Stomach (tissue), 19 donors: Measurements from ENCODE around the gene MBD3L5. TPM values are rescaled to one million over a fixed set of nuclear protein-coding genes. Genes with fewer than 3 reads are reported as not detected.
"Not testable (repeated sequence)": the region's sequence is repeated elsewhere in the genome, so short reads cannot be mapped to it uniquely, and the experiment has no call there.

Experiments used
- DNase-seq, 2 donors: peaks; one replicate each; pipeline versions ENCODE4 v3.0.0 to v3.0.0-alpha.2; 2013 to 2019
- H3K27ac ChIP-seq, 5 donors: fragments of 200-600 bp in 4 of 5; sonication (generic) in 4 of 5; one replicate each; pipeline ENCODE4 v1.5.1; 2013 to 2019; ENCODE audit warnings: mild to moderate bottlenecking in 1 of 5, moderate library complexity in 1 of 5
- H3K27me3 ChIP-seq, 3 donors: fragments of 200-600 bp; sonication (generic); one replicate each; pipeline ENCODE4 v1.5.1; 2017 to 2019; ENCODE audit warnings: mixed run types in 1 of 3
- H3K36me3 ChIP-seq, 4 donors: fragments of 200-600 bp; sonication (generic); 1 replicate in 3 of 4; 2 replicates in 1 of 4; pipeline ENCODE4 v1.5.1; 2016 to 2019
- H3K4me1 ChIP-seq, 4 donors: fragments of 200-600 bp; sonication (generic); one replicate each; pipeline ENCODE4 v1.5.1; 2016 to 2019
- H3K4me3 ChIP-seq, 4 donors: fragments of 200-600 bp; sonication (generic) in 3 of 4; one replicate each; pipeline ENCODE4 v1.5.1; 2016 to 2019; ENCODE audit warnings: mild to moderate bottlenecking in 1 of 4
- H3K9me3 ChIP-seq, 4 donors: fragments of 200-600 bp; sonication (generic); one replicate each; pipeline ENCODE4 v1.5.1; 2016 to 2019
- EP300 ChIP-seq: sonication (generic); formaldehyde crosslinking; IDR thresholded peaks from one replicate; pipeline ENCODE4 v1.6.1; 2017; ENCODE audit warnings: antibody characterized with exemption
- POLR2A ChIP-seq, 4 donors: fragments of 450-650 bp; IDR thresholded peaks; one replicate each; pipeline ENCODE4 v1.6.1; 2016; ENCODE audit warnings: antibody characterized with exemption in 4 of 4, control low read depth in 2 of 4, mild to moderate bottlenecking in 1 of 4, moderate library complexity in 1 of 4
- POLR2AphosphoS5 ChIP-seq, 3 donors: sonication (generic); formaldehyde crosslinking; IDR thresholded peaks; one replicate each; pipeline ENCODE4 v1.6.1; 2016; ENCODE audit warnings: antibody characterized with exemption in 3 of 3
- WGBS, 5 donors: extraction: QIAGEN DNeasy Blood & Tissue Kit in 3 of 5; methylation state at CpG; one replicate each; pipeline versions ENCODE4 v1.1.5 to v1.1.7; 2013 to 2018; 5-methylcytosine and 5-hydroxymethylcytosine counted together
- intact Hi-C: fragments of 100-400 bp; cut with DNase I; formaldehyde crosslinking; loops from one replicate; pipeline ENCODE4 v1.15.1; 2023; ENCODE audit warnings: low total_unique reads
- long read RNA-seq, 10 donors: transcript quantifications; one replicate each; lab custom pipeline, GENCODE V29; 2026
- polyA plus RNA-seq, 3 donors: library from polyadenylated mRNA; stranded (reverse); fragments of 200-250 nt; gene quantifications; one replicate each; pipeline ENCODE4 v1.2.3, GENCODE V29; 2013
- total RNA-seq, 5 donors: library from RNA; depleted of rRNA; stranded (reverse); fragments of >200 nt; gene quantifications; one replicate each; pipeline versions ENCODE4 v1.1.0 to v1.2.3, GENCODE V29; 2014 to 2016
- TF ChIP-seq, protein P1 (sequence below), 7 experiments: fragments of 450-650 bp in 4 of 7; fragments of 200-600 bp in 3 of 7; sonication (generic) in 3 of 7; IDR thresholded peaks; one replicate each; pipeline ENCODE4 v1.5.1; 2016 to 2019; ENCODE audit warnings: antibody characterized with exemption in 7 of 7, control low read depth in 2 of 7, mild to moderate bottlenecking in 1 of 7
- donor health status: healthy with polysubstance abuse.
- donor health status: Bipolar disorder and iron deficiency.
- donor health status: healthy.

MBD3L5 gene
- total RNA-seq (not detected), polyA plus RNA-seq (not detected)
- long read RNA-seq, donor 1, result 0 reads
- long read RNA-seq, donor 2, result 0 reads
- long read RNA-seq, donor 3, result 0 reads
- long read RNA-seq, donor 4, result 0 reads
- long read RNA-seq, donor 5, result 0 reads
- long read RNA-seq, donor 6, result 0 reads
- long read RNA-seq, donor 7, result 0 reads
- long read RNA-seq, donor 8, result 0 reads
- long read RNA-seq, donor 9, result 0 reads
- long read RNA-seq, donor 10, result 0 reads

DNA sequence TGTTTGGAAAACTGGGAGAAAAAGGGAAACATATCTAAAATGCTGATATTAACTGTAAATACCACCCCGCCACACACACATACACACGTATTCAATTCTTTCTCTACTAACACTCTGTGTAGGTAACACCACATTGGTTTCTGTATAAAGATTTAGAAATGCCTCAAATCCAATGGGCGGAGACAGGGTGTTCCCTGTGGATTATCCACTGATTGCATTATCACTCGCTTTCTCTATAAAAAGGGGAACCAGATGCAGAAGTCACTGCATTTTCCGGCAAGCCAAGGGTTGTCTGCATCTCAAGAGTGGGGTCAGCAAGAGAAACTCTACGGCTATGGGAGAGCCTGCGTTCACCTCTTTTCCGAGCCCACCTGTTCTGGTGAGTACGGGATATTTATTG is at the start of gene MBD3L5:
TSS of gene MBD3L5 (plus strand) at position 301 of the 400 bp plus-strand sequence. CDS start at position 335, 34 bp downstream.
- H3K27ac ChIP-seq, H3K36me3 ChIP-seq, H3K4me1 ChIP-seq, intact Hi-C loops, H3K4me3 ChIP-seq, DNase-seq, H3K9me3 ChIP-seq, H3K27me3 ChIP-seq: not testable (repeated sequence)
- no CpG with 5 or more reads among the region's 9 CpGs for WGBS, 5 donors

DNA sequence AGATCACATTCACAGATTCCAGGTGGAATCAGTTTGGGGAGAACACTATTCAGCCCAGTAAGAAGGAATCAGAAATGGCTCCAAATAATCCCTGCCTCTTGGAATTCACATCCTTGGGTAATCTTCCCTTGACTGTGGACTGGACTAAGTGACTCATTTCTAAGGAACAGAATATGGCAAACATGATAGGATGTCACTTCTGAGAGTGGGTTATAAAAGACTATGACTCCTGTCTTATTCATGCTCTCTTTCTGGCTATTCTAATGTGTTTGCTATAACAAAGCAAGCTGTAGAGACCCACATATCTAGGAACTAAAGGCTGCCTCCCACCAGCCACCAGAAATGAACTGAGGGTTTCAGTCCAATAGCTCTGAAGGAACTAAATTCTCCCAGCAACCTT is 46.9 kb upstream of the MBD3L5 start:
- TF ChIP-seq POLR2A (IDR thresholded peaks at IDR 0.05) (no peak), EP300 (no peak), POLR2AphosphoS5 (IDR thresholded peaks at IDR 0.05) (no peak)
- TF ChIP-seq, protein P1, sequence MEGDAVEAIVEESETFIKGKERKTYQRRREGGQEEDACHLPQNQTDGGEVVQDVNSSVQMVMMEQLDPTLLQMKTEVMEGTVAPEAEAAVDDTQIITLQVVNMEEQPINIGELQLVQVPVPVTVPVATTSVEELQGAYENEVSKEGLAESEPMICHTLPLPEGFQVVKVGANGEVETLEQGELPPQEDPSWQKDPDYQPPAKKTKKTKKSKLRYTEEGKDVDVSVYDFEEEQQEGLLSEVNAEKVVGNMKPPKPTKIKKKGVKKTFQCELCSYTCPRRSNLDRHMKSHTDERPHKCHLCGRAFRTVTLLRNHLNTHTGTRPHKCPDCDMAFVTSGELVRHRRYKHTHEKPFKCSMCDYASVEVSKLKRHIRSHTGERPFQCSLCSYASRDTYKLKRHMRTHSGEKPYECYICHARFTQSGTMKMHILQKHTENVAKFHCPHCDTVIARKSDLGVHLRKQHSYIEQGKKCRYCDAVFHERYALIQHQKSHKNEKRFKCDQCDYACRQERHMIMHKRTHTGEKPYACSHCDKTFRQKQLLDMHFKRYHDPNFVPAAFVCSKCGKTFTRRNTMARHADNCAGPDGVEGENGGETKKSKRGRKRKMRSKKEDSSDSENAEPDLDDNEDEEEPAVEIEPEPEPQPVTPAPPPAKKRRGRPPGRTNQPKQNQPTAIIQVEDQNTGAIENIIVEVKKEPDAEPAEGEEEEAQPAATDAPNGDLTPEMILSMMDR (IDR thresholded peaks at IDR 0.05), result no peak
- intact Hi-C loops, result no loop called here
- no peaks in the 10 kb centered on the region for H3K36me3 ChIP-seq
- H3K4me3 ChIP-seq, result no peak overlapping the region
- no peaks in the 10 kb centered on the region for H3K4me1 ChIP-seq
- no peaks in the 10 kb centered on the region for H3K27me3 ChIP-seq
- H3K27ac ChIP-seq, result no peak overlapping the region
- peaks cover 5 to 50% (median 38%) of the 10 kb centered on the region in 4 donors for H3K9me3 ChIP-seq
- no peak for DNase-seq

DNA sequence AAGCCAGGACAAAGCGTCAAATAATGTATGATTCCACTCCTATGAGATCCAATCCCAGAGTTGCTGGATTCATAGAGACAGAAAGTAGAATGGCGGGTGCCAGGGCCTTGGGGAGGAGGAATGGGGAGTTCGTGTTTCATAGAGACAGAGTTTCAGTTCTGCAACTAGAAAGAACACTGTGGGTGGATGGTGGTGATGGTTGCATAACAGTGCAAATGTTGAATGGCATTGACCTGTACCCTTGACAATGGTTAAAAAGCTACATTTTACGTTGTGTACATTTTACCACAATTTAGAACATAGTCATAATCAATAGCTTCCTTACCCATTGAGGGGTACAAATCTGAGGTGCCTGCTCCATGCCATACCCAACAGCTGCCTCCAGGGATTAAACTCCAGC is 42.5 kb upstream of the MBD3L5 start:
- TF ChIP-seq, protein P1 (IDR thresholded peaks at IDR 0.05), result no peak
- TF ChIP-seq POLR2A (IDR thresholded peaks at IDR 0.05) (no peak), POLR2AphosphoS5 (IDR thresholded peaks at IDR 0.05) (no peak), EP300 (no peak)
- no peak overlapping the region for H3K27ac ChIP-seq
- H3K4me3 ChIP-seq, result no peak overlapping the region
- no peaks in the 10 kb centered on the region for H3K27me3 ChIP-seq
- peaks cover 5 to 39% (median 31%) of the 10 kb centered on the region in 4 donors for H3K9me3 ChIP-seq
- WGBS, 5 donors, result 48 to 57% (median 55%) methylated on average over 4 of the region's 4 CpGs
- DNase-seq, result no peak
- intact Hi-C loops, result no loop called here
- H3K4me1 ChIP-seq, result no peaks in the 10 kb centered on the region
- H3K36me3 ChIP-seq, result no peaks in the 10 kb centered on the region

DNA sequence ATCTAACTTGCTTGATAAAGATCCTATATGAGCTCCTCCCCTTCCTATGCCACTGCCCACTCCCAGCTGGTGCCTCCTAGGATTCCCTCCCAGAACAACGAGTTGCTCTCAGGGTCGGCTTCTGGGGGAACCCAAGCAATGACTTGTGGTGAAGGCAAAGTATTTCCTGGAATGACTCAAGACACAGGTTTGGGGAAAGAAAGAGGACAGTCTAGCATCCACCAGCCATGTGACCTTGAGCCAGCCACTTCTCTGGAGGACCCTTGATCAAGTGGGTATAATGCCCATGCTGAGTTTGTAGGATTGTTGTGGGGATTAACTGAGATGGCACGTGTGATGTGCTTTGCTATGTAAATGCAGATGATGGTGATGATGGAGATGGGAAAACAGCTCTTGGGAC is 42.1 kb upstream of the MBD3L5 start:
- H3K27ac ChIP-seq, result no peak overlapping the region
- peaks cover 5 to 35% (median 28%) of the 10 kb centered on the region in 4 donors for H3K9me3 ChIP-seq
- WGBS, 5 donors, result 35 to 59% (median 44%) methylated on average over 3 of the region's 3 CpGs
- no peak for TF ChIP-seq POLR2AphosphoS5 (IDR thresholded peaks at IDR 0.05)
- no peak for TF ChIP-seq POLR2A (IDR thresholded peaks at IDR 0.05)
- TF ChIP-seq, protein P1 (IDR thresholded peaks at IDR 0.05), result no peak
- TF ChIP-seq EP300, result no peak
- H3K4me1 ChIP-seq, result no peaks in the 10 kb centered on the region
- no peak for DNase-seq
- H3K36me3 ChIP-seq, result no peaks in the 10 kb centered on the region
- no peak overlapping the region for H3K4me3 ChIP-seq
- intact Hi-C loops, result no loop called here
- no peaks in the 10 kb centered on the region for H3K27me3 ChIP-seq

DNA sequence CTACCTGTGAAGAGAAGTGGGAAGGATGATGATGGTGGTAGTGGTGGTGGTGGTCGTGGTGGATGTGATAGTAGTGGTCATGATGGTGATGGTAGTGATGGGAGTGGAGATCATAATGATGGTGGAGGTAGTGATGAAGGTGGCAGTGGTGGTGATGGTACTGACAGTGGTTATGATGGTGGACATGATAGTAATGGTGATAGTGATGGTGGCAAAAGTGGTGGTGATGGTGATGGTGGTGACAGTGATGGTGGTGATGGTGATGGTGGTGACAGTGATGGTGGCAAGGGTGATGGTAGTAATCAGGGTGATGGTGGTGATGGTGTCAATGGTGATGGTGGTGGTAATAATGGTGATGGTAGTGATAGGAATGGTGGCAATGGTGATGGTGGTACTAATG is 35.3 kb upstream of the MBD3L5 start:
- WGBS, 5 donors, result 57 to 79% (median 70%) methylated on average over 1 of the region's 1 CpG
- H3K4me1 ChIP-seq, result no peaks in the 10 kb centered on the region
- H3K27me3 ChIP-seq, result no peaks in the 10 kb centered on the region
- intact Hi-C loops, result no loop called here
- H3K27ac ChIP-seq, result no peak overlapping the region
- DNase-seq, result no peak
- no peak for TF ChIP-seq POLR2AphosphoS5 (IDR thresholded peaks at IDR 0.05)
- TF ChIP-seq, protein P1 (IDR thresholded peaks at IDR 0.05), result no peak
- TF ChIP-seq POLR2A (IDR thresholded peaks at IDR 0.05), result no peak
- no peak for TF ChIP-seq EP300
- H3K4me3 ChIP-seq, result no peak overlapping the region
- H3K9me3 ChIP-seq, result no peaks in the 10 kb centered on the region
- H3K36me3 ChIP-seq, result no peaks in the 10 kb centered on the region
